OCI-M2 (cell line): ENCODE data around the gene DARS1.

Source experiments
- DNase-seq: peaks from one replicate; lab custom pipeline; 2025; ENCODE audit not compliant: unreplicated experiment; lab: John Stamatoyannopoulos, UW

The DARS1 gene

DNA sequence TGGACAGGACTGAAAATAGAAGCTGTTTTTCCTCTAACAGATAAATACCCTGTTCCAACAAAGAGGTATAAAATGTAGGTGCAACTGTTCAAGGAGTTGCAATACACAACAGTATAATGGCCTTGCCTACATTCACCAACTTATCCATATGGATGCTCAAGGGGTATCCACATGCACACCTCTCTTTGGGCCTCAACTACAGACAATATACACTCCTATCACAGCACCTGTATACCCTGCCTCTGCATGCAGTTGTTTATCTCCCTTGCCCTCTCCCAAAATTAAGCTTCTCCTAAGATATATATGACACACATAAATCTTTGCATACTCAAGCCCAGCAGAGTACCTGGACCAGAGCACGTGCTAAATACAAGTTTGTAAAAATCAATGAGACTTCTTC lies 37.3 kb downstream of the DARS1 start:
- no peak for DNase-seq

DNA sequence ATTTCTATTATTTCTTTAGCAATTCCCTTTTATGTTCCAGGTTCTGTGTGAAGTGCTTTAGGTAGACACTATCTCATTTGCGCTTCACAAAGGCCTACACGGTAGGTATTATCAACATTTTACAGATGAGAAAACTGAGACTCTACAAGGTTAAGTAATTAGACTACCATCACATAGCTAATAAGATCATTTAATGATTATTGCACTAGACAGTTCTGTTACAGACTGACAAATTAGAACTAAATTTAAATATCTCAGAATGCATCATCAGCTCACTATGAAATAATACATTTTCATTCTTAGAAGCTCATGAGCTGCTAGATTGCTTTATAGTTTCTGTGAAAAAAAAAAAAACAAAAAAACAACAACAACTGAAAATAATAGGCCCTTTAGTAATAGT lies 37.9 kb downstream of the DARS1 start:
- no peak for DNase-seq

DNA sequence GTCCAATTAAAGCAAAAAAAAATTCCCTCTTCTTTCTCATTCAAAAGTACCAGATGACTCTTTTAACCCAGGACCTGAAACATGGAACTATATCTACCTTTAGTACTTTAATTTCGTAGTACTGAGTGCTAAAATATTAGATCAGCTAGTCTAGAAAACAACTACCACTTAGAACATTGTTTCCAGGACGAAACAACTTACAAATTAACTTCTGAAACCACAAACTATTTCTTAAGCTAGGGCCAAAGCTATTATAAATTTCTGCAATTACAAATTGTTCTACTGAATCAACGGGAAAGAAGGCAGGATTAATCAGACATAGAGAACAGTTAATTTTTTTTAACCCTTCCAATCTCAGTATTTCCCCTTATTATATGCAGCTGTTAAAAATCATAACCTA lies 39.9 kb downstream of the DARS1 start:
- no peak for DNase-seq

DNA sequence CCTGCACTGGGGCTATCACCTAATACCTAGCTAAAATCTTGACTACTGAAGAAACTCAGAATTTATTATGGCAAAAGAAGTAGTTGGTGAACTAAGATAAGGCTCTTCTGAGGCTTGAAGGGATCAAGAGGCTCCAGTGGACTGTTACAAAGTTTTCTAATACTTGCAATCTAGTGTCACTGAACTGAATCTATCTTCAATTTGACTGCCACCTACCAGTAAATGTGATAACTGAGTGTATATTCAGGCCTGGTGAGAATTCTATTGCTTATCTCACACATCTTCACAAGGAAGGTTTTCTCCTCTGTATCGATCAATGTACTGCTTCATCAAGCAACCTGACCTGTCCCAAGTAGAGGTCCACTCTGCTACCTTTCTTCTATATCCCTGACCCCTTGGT lies 40.8 kb downstream of the DARS1 start:
- no peak for DNase-seq

DNA sequence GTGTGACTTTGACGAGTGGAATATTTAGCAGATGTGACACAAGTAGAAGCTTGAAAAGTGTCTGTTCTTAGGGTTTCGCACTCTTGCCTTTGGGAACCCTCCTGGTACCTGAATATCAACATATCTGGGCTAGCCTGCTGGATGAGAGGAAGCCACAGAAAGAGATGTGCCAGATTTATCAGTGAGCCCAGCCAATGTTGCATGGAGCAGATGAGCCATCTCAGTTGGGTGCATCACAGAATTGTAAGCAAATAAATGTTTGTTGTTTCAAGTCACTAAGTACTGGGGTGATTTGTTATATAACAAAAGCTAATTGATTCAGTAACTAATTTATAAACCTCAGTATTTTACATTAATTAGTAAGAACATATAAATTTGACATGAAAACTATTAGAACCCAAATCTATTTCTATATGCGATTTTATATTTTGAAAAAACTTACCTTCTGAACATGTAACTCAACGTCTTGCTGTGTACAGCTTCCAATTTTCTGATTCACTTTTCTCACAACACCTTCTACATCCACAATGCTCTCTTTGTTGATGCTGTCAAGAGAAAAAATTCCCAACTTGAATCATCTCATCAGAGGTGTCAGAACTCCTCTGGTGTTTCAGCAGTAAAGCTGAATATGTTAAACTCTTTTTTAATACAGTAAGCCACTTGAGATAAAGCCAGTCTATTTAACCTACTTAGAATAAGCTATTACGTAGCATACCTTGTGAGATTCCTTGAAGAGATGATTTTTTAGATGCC lies 42.3 kb downstream of the DARS1 start:
- no peak for DNase-seq

DNA sequence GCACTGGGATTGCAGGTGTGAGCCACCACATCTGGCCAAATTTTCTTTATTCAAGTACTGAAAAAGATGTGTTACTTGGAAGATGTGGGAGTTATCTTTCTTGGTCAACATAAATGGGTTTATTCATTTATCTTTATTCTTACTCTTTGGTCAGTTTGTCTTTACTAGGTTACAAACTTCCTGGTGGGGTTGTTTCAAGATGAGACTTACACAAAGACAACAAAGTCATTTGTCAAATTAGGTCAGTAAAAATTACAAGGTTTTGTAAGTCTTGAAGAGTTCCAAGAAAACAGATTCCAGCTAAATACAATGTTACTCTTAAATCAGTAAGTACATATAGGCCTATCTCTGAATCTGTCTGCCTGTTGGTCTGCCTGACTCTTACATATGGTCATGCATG lies 48.9 kb downstream of the DARS1 start:
- no peak for DNase-seq

DNA sequence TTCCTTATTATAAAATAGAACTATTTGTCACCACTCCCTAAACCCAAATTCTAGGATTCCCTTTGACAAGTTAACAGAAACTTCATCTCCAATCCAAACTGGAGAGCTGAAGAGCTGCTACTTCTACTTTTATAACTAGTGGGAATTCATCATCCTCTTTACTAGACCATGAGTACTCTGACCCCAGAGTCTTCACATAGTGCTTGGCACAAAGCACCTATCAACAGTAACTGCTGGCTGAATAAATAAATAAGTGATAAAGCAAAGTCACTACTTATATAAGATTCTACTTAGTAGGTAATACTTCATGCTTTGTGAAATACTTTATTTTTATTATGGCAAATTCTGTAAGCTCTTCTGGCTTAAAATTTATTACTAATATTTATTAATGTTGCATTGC lies 49.5 kb downstream of the DARS1 start:
- DNase-seq = no peak

DNA sequence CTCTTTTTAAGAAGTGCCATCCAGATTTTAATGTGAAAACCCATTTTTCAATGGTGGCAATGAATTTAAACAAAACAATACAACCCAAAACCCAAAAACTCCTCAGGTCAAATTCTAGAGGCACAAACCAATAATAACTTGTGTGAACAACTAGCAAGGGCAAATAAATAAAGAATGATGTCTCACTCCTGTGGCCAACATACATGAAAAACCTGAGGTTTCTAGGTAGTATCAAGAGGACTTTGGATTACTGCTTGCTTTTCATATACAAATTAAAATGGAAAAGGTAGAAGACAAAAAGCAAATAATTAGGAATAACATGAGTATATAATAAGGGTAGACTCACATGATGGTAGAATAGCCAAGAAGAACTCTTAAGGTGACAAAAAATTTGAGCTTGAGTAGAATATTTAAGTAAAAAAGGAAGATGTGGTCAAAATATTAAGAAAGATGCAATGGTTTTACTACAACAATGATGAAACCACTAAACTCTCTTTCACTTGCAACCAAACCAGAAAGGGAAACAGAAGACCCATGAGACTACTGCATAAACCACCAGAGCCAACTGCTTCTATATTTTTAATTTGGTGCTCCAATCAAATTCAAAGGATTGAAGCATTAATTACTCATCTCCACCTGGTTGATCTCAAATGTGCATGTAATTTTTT lies 53.5 kb downstream of the DARS1 start:
- DNase-seq = no peak

DNA sequence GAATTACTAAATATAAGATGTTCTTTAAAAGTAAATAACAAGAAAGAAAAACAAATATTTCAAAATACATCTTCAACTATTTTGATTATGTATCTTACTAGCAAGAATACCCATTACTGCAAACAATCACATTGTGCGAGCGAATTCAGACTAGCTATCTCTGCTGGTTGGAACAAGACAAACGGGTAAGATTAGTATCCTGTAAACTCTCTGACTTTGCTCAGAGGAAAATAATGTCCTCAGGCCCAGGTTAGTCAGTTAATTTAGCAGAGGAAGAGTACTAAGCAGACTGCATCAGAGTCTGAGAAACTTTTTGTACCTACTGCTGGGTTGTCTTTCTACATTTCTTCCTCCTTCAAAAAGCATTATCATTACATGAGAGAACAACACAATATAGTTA lies 58.8 kb downstream of the DARS1 start:
- DNase-seq = no peak

DNA sequence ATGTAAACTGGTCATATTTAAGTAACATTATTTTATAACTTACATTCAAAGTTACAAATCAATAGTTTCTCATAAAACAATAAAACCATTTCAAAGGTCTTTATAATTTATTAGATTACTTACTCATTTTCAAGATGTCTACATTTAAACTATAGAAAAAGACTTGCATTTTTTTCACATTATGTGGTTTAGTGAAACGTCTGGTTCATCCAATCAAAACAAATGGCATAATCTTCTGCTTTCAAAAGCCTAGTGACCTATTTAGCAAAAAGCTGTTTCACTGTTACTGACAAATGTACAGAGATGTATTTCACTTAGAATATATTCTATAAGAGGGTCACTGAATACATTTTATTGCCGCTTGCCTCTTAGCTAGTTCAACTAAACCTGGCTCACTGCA lies 59.9 kb downstream of the DARS1 start:
- no peak for DNase-seq

DNA sequence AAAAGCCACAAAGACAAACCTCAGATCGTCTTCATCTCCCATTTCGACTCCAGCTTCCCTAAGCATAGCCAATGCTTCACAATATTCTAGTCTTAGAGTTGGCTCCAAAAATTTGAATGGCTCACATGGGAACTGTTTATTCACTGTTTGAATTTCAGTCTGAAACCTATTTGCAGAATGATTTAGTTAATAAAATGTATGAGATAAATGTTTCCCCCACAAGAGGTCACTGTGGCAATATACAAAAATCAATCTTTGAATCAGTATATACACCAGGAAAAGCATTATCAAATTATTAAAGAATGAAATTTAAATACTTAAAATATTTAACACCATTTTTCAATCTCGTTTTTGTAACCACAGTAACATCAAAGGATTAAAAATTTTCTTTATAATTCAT lies 69.2 kb downstream of the DARS1 start:
- no peak for DNase-seq

DNA sequence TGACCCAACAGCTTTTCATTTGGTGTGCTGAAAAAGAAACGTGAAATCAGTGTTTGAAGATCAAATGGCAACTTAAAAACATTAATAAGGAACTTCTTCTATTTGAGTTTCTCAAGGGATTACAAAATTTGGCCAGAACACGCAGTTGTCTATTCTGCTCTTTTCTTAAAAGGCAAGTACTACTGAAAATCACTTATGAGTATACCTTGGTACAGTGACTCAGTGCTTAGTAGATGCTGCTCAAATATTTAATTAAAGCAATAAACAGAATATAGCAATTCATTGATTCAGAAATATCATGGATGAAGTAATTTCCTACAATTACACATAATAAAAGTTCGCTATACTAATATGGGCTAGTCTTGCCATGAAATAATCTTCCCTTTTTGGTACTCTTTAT lies 70.9 kb downstream of the DARS1 start:
- DNase-seq = no peak

DNA sequence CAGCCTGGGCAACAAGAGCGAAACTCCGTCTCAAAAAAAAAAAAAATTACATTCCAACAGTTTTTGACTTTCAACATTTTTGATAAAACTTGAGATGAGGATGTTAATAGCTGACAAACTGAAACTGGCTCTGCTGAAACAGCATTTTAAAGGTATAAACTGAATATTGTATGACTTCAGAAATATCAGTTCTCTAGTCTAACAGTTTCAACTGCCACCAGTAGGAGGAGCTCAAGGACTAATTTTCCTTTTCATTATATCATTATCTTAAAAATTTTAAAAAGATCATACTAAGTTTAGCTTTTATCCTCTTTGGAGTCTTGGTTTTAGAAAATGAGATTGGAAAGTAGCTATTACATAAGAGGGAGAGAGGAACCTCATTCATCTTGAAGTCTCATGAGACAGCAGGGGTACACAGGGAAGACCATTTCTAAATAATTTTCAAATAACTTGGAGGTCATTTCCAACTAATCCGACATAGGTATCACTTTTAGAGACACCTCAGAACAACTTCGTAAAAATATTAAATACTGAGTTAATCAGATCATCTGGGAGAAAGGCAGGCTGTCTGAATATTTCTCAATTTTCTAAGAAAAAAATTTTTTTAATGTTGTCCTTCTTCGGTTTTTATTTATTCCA lies 71.6 kb downstream of the DARS1 start:
- DNase-seq = no peak

DNA sequence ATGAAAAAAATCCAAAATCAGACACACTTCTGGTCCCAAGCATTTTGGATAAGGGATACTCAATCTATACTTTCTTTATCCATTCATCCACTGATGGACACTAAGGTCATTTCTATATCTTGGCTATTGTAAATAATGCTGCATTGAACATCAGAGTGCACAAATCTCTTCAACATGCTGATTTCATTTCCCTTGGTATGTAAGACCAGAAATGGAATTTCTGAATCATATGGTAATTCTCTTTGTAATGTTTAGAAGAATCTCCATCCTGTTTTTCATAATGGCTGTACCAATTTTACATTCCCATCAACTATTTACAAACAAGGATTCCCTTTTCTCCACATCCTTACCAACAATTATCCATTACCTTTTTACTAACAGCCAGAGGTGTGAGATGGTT lies 75.5 kb downstream of the DARS1 start:
- DNase-seq = no peak

DNA sequence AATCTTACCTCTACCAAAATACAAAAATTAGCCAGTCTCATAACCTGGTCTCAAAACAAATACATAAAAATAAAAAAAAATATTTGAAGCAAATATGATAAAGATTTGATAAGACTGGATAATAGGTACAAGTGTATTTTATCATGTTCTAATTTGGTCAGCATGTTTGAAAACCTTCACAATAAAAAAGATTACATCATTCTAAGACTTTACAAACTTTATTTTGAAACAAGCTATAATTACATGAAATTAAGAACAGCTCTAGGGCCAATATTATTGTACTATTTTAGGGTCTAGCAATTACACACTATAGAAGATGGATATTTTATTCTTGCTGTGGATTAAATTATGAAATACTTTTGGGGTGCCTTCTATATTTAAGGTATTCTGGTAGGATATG lies 79.7 kb downstream of the DARS1 start:
- DNase-seq = no peak

DNA sequence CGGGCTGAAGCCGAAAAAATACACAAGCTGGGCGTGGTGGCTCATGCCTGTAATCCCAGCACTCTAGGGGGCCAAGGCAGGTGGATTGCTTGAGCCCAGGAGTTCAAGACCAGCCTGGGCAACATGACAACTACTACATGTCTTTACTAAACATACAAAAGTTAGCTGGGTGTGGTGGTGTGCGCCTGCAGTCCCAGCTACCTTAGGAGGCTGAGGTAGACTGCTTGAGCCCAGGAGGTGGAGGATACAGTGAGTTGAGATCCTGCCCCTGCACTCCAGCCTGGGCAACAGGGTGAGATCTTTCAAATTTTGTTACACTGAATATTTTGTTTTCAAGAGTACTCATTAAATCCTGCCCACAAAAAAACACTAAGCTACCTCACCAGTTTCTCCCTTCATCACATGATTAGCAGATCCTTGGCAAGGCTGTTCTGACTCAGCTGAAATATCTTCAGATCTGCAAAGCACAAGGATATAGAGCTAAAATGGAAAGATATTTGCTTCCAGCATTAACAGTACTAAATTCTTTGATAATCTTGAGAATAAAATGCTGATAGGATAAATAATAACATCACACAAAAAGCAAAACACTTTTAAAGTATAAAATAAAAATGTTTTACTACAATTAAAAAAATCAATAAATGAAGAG lies 81.0 kb downstream of the DARS1 start:
- no peak for DNase-seq

DNA sequence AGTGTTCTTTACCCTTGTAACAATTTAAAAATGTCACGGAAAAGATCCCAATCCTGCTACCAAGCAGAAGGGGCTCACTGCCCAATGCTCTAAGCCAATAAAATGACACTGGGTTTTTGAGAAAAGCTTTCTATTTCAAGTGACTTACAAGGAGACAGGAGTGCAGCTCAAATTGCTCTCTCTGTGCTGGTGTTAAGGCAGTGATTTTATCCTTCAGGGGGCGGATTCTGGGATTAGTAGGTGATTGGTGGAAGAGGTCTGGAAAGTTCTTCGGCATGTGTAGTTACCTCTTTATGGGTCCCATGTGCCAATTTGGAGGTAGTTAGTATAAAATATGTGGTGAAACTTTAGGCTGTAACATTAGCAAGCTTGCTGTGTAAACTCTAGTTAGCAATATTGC lies 81.8 kb downstream of the DARS1 start:
- no peak for DNase-seq

DNA sequence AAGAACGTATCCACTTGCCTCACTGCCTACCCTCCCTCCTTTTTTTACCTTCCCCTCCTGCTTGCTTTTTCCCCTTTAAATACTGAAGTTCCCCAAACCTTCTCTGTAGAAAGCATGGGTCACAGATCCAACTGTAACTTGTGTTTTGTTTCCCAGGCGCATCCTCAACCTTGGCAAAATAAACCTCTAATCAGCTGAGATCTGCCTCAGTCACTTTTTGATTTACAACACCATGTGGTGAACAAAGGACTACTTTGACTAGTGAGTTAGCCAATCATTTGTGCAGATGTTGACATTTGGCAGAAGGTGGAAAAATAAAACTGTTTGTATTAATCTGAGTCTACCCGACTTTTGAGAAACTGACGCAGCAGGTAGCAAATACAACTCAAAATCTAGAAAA lies 85.9 kb downstream of the DARS1 start:
- no peak for DNase-seq

DNA sequence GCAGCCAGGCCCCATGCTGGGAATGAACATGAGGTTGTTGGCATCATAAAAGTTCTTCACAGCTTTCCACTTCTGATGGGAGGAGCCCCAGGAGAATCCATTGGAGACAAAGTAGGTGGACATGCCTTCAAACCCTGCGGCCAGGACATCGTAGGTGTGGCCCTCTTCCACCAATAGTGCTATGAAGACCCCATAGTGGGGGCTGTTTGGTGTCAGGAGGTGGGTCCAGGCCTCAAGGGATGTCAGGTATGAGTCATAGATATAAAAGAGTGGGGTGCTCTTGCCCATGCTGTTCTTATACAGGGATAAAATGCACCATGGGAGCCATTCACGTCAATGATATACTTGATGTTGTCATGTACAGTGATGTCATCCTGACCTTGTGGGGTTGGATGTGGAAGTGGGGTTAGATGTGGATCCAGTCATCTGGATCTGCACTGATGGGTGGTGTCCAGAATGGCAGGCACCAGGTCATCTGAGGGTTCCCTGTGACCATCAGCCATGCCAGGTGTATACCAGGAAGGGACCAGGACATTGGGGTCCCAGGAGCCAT lies 87.1 kb downstream of the DARS1 start:
- no peak for DNase-seq

DNA sequence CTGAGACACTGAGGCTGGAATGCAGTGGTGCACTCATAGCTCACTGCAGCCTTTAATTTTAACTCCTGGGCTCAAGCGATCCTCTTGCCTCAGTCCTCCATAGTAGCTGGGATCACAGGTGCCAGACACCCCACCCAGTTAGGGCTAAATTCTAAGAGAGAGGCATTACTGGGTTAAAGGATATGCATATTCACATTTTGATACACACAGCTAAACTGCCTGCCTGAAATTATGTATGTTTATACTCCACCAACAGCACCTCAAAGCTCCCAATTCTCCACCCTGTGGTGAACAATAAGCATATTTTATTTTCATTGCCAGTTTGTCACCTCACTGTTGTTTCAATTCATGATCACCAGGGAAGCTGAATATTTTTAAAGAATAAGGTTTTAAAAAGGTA lies 90.5 kb downstream of the DARS1 start:
- DNase-seq = no peak

DNA sequence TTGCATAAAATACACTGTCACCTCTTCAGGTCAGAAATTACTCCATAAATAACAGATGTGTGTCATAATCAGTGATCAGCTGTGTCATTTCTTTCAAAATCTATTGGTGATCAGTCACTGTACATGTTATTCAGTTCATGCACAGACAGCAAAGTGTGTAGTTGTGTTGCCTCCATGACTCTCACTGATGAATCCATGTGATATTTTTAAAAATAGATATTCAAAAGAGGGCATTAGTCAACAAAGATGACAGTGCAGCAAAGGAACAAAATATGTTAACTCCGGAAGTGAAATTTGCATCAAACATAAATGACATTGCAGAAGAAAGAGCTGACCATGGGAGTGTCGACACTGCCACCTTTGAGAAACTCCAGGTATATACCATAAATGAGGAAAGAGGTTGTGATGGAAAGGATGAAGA lies 92.0 kb downstream of the DARS1 start:
- no peak for DNase-seq

DNA sequence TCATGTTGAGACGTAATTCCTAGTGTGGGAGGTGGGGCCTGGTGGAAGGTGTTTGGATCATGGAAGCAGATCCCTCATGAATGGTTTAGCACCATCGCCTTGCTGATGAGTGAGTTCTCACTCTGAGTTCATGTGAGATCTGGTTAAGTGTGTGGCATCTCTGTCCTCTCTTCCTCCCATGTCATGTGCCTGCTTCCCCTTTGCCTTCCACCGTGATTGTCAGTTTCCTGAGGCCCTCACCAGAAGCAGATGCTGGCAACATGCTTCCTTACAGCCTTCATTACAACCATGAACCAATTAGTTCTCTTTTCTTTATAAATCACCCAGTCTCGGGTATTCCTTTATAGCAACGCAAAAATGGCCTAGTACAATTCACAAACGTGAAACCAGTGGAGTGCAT lies 94.6 kb downstream of the DARS1 start:
- DNase-seq = no peak
